ENCODE results near the gene NINJ1. TPM values are rescaled to one million over a fixed set of nuclear protein-coding genes. Genes with fewer than 3 reads are reported as not detected.
A peak's percentile ranks its signal among the peaks of the same experiment; 100 is the strongest.

The NINJ1 gene
- total and polyA plus RNA-seq, 2 of the 13 experiments (the other 11 are each of a cell fraction or from before 2014, with no cell fraction given): 81.2 to 92.1 TPM

DNA sequence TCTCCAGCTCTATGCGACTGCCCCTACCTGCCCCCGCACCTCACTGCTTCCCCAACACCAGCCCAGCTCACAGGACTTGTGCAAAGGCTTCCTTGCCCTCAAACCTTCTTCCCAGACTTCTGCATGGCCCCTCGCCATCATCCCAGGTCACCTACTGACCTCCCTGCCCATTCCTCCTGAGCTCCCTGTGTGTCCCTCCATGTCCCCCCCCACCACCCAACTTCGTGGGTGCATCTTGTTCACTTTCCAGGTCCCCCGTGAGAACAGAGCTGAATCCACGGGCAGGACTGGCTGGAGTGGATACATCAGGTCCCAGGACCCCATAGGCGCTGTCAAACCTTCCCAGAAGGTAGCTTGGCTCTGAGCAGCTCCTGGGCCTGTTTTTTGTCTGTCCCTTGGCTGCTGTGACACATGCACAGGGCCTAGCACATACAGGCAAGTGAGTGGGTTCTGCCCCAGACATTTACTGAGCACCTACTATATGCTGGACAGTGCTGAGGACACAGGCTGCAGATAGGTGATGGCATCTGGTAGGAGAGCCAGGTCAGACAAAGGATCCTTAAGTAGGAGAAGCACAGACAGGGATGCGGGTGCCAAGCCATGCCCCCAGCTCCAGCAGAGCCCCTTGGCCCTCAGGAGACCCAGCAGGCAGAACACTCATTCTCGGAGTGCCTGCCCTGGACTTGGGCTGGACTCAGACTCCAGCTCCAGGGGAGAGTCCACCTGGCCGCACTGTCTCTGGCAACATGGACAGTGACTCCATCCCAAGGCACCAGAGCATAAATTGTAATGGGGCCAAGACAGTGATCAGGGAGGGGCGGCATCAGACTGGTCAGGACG is 15.0 kb downstream of the NINJ1 start (continued):
- TF ChIP-seq PCBP2 (optimal IDR thresholded peaks at IDR 0.05; ENCODE audit: low read depth, low read length, poor library complexity, severe bottlenecking) (no peak), SRF (IDR thresholded peaks at IDR 0.05; ENCODE audit: low read depth, low read length) (no peak), NONO (IDR thresholded peaks at IDR 0.05) (no peak), NONO (CRISPR knock-in tag; conservative IDR thresholded peaks at IDR 0.05) (peak; percentile 2; the same call in 1 of the 2 replicates), ZNF646 (CRISPR knock-in tag; IDR thresholded peaks at IDR 0.05) (no peak)
